Spleen (tissue), 11 donors: ENCODE measurements around the gene SDR9C7. TPM values are rescaled to one million over a fixed set of nuclear protein-coding genes. Genes with fewer than 3 reads are reported as not detected.
"Not testable (repeated sequence)": the region's sequence is repeated elsewhere in the genome, so short reads cannot be mapped to it uniquely, and the experiment has no call there.

Source experiments
- DNase-seq: peaks from one replicate; pipeline ENCODE4 v3.0.0-alpha.2; 2020
- H3K27ac ChIP-seq, 8 donors: fragments of 200-600 bp; sonication (generic) in 7 of 8; 1 replicate in 4 of 8; 2 replicates in 4 of 8; pipeline versions ENCODE4 v1.5.0 to v1.8.0; 2016 to 2021; ENCODE audit warnings: inconsistent platforms in 4 of 8, mild to moderate bottlenecking in 4 of 8, moderate library complexity in 1 of 8
- H3K27me3 ChIP-seq, 7 donors: fragments of 200-600 bp; sonication (generic) in 6 of 7; replicated peaks in 1 of 7; 1 replicate in 4 of 7; 2 replicates in 3 of 7; pipeline versions ENCODE4 v1.5.0 to v1.8.0; 2016 to 2021; ENCODE audit warnings: inconsistent platforms in 3 of 7, mild to moderate bottlenecking in 1 of 7
- H3K36me3 ChIP-seq, 6 donors: fragments of 200-600 bp; sonication (generic) in 5 of 6; 1 replicate in 4 of 6; 2 replicates in 2 of 6; pipeline versions ENCODE4 v1.5.0 to v1.8.0; 2016 to 2021; ENCODE audit warnings: inconsistent platforms in 2 of 6
- H3K4me1 ChIP-seq, 6 donors: fragments of 200-600 bp; sonication (generic) in 5 of 6; 1 replicate in 3 of 6; 2 replicates in 3 of 6; pipeline versions ENCODE4 v1.5.0 to v1.8.0; 2016 to 2021; ENCODE audit warnings: inconsistent platforms in 3 of 6
- H3K4me3 ChIP-seq, 8 donors: fragments of 200-600 bp; sonication (generic) in 7 of 8; 1 replicate in 4 of 8; 2 replicates in 4 of 8; pipeline versions ENCODE4 v1.5.0 to v1.8.0; 2016 to 2021; ENCODE audit warnings: inconsistent platforms in 4 of 8, mild to moderate bottlenecking in 4 of 8, moderate library complexity in 2 of 8
- H3K9me3 ChIP-seq, 8 donors: fragments of 200-600 bp; sonication (generic) in 7 of 8; 1 replicate in 4 of 8; 2 replicates in 4 of 8; pipeline versions ENCODE4 v1.5.0 to v1.8.0; 2016 to 2021; ENCODE audit warnings: inconsistent platforms in 4 of 8
- POLR2A ChIP-seq, 3 donors: fragments of 450-650 bp; IDR thresholded peaks; one replicate each; pipeline ENCODE4 v1.5.1; 2017; ENCODE audit warnings: antibody characterized with exemption in 3 of 3, mild to moderate bottlenecking in 1 of 3
- POLR2AphosphoS5 ChIP-seq, 3 donors: sonication (generic); formaldehyde crosslinking; IDR thresholded peaks; one replicate each; pipeline ENCODE4 v1.5.1; 2017; ENCODE audit warnings: antibody characterized with exemption in 3 of 3
- WGBS, 5 donors: extraction: QIAGEN DNeasy Blood & Tissue Kit in 3 of 5; methylation state at CpG; one replicate each; pipeline versions ENCODE4 v1.1.5 to v1.1.7; 2013 to 2018; 5-methylcytosine and 5-hydroxymethylcytosine counted together
- intact Hi-C: fragments of 100-400 bp; cut with DNase I; formaldehyde crosslinking; loops from one replicate; pipeline ENCODE4 v1.15.0; 2023; ENCODE audit warnings: low total_unique reads
- polyA plus RNA-seq, 3 donors: library from polyadenylated mRNA; stranded (reverse); fragments of 200-250 nt; gene quantifications; one replicate each; pipeline ENCODE4 v1.2.1, GENCODE V29; 2013
- total RNA-seq, 7 donors: library from RNA; depleted of rRNA in 3 of 7; stranded (reverse); fragments of >200 nt in 3 of 7; fragmentation: NEBNext Ultra II Directional in 4 of 7; extraction: Animal tissue kit (Norgen Biotek cat#: 25700) in 4 of 7; gene quantifications; one replicate each; pipeline versions ENCODE4 v1.1.0 to v1.2.1, GENCODE V29; 2016 to 2021
- TF ChIP-seq, protein P1 (sequence below), 11 experiments: fragments of 200-600 bp in 7 of 11; fragments of 450-650 bp in 4 of 11; sonication (generic) in 4 of 11; IDR thresholded peaks in 8 of 11; conservative IDR thresholded peaks in 3 of 11; 1 replicate in 7 of 11; 2 replicates in 4 of 11; pipeline versions ENCODE4 v1.4.0 to v1.8.0; 2016 to 2021; ENCODE audit warnings: antibody characterized with exemption in 11 of 11, inconsistent platforms in 4 of 11, mild to moderate bottlenecking in 1 of 11
- donor health status: healthy with polysubstance abuse.
- donor health status: DM: no; HTN: no; CAD: no; lungs with moderate emphysema.
- donor health status: DM: no; HTN: no; CAD: no.
- donor health status: Bipolar disorder and iron deficiency.
- donor health status: healthy.
- donor health status: DM: no; HTN: no; CAD: no.
- donor health status: DM: yes; HTN: yes; CAD: no.

Gene SDR9C7
- total and polyA plus RNA-seq, 10 donors = 0.03 to 0.51 (median 0.04) TPM; not detected in 7

GRCh38 chr12:56896082-56896481, 38.1 kb downstream of the SDR9C7 start:
- no peak for DNase-seq
- Histone ChIP-seq H3K27ac (no peak overlapping the region), H3K4me1 (no peaks in the 10 kb centered on the region), H3K4me3 (no peak overlapping the region), H3K27me3 (no peaks in the 10 kb centered on the region), H3K36me3 (no peaks in the 10 kb centered on the region), H3K9me3 (peaks cover 4 to 31% (median 19%) of the 10 kb centered on the region in 8 donors)
- intact Hi-C loops = no loop called here
- TF ChIP-seq, protein P1, sequence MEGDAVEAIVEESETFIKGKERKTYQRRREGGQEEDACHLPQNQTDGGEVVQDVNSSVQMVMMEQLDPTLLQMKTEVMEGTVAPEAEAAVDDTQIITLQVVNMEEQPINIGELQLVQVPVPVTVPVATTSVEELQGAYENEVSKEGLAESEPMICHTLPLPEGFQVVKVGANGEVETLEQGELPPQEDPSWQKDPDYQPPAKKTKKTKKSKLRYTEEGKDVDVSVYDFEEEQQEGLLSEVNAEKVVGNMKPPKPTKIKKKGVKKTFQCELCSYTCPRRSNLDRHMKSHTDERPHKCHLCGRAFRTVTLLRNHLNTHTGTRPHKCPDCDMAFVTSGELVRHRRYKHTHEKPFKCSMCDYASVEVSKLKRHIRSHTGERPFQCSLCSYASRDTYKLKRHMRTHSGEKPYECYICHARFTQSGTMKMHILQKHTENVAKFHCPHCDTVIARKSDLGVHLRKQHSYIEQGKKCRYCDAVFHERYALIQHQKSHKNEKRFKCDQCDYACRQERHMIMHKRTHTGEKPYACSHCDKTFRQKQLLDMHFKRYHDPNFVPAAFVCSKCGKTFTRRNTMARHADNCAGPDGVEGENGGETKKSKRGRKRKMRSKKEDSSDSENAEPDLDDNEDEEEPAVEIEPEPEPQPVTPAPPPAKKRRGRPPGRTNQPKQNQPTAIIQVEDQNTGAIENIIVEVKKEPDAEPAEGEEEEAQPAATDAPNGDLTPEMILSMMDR (IDR thresholded peaks at IDR 0.05 in 8 of 11, conservative IDR thresholded peaks at IDR 0.05 in 3 of 11) = no peak
- no peak for TF ChIP-seq POLR2AphosphoS5 (IDR thresholded peaks at IDR 0.05)
- TF ChIP-seq POLR2A (IDR thresholded peaks at IDR 0.05) = no peak
- 57 to 80% (median 71%) methylated on average over 1 of the region's 1 CpG for WGBS, 5 donors

DNA sequence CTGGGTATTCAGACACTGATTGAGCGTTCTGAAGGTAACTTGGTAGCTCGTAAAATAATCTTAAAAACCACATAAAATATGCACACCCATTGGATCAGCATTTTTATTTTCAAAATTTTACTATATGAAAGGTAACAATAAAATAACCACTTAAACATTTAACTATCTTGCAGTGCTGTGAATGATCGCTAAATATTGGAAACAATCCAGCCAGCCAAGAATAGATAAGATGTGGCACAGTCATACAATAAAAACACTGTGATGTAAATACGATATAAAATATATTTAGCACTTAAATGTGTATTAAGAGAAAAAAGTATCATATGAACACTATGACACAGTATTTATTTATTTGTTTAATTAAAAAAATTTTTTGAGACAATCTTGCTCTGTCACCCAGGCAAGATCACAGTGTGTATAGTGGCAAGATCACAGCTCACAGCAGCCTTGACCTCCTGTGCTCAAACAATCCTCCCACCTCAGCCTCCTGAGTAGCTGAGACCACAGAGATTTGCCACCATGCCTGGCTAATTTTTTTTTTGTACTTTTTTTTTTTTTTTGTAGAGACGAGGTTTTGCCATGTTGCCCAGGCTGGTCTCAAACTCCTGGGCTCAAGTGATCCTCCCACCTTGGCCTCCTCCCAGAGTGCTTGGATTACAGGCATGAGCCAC, 39.4 kb downstream of the SDR9C7 start:
- no peaks in the 10 kb centered on the region for H3K27me3 ChIP-seq
- DNase-seq = no peak
- WGBS, 5 donors = 59 to 79% (median 67%) methylated on average over 5 of the region's 5 CpGs
- TF ChIP-seq, protein P1 (IDR thresholded peaks at IDR 0.05 in 8 of 11, conservative IDR thresholded peaks at IDR 0.05 in 3 of 11) = no peak
- TF ChIP-seq POLR2AphosphoS5 (IDR thresholded peaks at IDR 0.05) (no peak), POLR2A (IDR thresholded peaks at IDR 0.05) (no peak)
- H3K36me3 ChIP-seq = no peaks in the 10 kb centered on the region
- H3K4me1 ChIP-seq = no peaks in the 10 kb centered on the region
- peaks cover 0 to 19% (median 7%) of the 10 kb centered on the region in 8 donors for H3K9me3 ChIP-seq
- intact Hi-C loops = no loop called here
- H3K27ac ChIP-seq = no peak overlapping the region
- no peak overlapping the region for H3K4me3 ChIP-seq

GRCh38 chr12:56891885-56892284, 42.3 kb downstream of the SDR9C7 start:
- H3K4me3 ChIP-seq, H3K9me3 ChIP-seq, DNase-seq, H3K36me3 ChIP-seq, H3K27ac ChIP-seq, intact Hi-C loops, H3K4me1 ChIP-seq: not testable (repeated sequence)
- 44 to 65% (median 51%) methylated on average over 3 of the region's 3 CpGs for WGBS, 5 donors
- H3K27me3 ChIP-seq = peaks cover 0 to 12% (median 0%) of the 10 kb centered on the region in 7 donors

- H3K9me3 ChIP-seq = peaks cover 0 to 53% (median 34%) of the 10 kb centered on the region in 8 donors
- H3K4me1 ChIP-seq = no peaks in the 10 kb centered on the region
- 44 to 75% (median 50%) methylated on average over 3 of the region's 3 CpGs for WGBS, 5 donors
Measured at GRCh38 chr12:56886319-56886718, 47.9 kb downstream of the SDR9C7 start.

More at GRCh38 chr12:56886319-56886718, 47.9 kb downstream of the SDR9C7 start:
- no peak for TF ChIP-seq POLR2AphosphoS5 (IDR thresholded peaks at IDR 0.05)
- no peak for TF ChIP-seq POLR2A (IDR thresholded peaks at IDR 0.05)
- TF ChIP-seq, protein P1 (IDR thresholded peaks at IDR 0.05 in 8 of 11, conservative IDR thresholded peaks at IDR 0.05 in 3 of 11) = no peak
- H3K27ac ChIP-seq = no peak overlapping the region
- H3K4me3 ChIP-seq = no peak overlapping the region
- intact Hi-C loops = no loop called here
- H3K27me3 ChIP-seq = peaks cover 0 to 16% (median 0%) of the 10 kb centered on the region in 7 donors
- no peaks in the 10 kb centered on the region for H3K36me3 ChIP-seq
- DNase-seq = no peak
